GM10266 (cell line): ENCODE data around the gene GLIS1.

ENCODE experiments used
- DNase-seq: peaks from one replicate; pipeline ENCODE4 v3.0.0; 2012; ENCODE audit errors: extremely low spot score
- TF ChIP-seq, protein P1 (sequence below): IDR thresholded peaks from 2 replicates; pipeline ENCODE4 v1.5.1; 2012; ENCODE audit warnings: mild to moderate bottlenecking, low read depth; ENCODE audit not compliant: control insufficient read depth, insufficient read depth; ENCODE audit errors: missing control alignments

Gene GLIS1

GRCh38 chr1:53460211-53460634, 278.7 kb downstream of the GLIS1 start:
- TF ChIP-seq, protein P1, sequence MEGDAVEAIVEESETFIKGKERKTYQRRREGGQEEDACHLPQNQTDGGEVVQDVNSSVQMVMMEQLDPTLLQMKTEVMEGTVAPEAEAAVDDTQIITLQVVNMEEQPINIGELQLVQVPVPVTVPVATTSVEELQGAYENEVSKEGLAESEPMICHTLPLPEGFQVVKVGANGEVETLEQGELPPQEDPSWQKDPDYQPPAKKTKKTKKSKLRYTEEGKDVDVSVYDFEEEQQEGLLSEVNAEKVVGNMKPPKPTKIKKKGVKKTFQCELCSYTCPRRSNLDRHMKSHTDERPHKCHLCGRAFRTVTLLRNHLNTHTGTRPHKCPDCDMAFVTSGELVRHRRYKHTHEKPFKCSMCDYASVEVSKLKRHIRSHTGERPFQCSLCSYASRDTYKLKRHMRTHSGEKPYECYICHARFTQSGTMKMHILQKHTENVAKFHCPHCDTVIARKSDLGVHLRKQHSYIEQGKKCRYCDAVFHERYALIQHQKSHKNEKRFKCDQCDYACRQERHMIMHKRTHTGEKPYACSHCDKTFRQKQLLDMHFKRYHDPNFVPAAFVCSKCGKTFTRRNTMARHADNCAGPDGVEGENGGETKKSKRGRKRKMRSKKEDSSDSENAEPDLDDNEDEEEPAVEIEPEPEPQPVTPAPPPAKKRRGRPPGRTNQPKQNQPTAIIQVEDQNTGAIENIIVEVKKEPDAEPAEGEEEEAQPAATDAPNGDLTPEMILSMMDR = no peak
- no peak for DNase-seq

DNA sequence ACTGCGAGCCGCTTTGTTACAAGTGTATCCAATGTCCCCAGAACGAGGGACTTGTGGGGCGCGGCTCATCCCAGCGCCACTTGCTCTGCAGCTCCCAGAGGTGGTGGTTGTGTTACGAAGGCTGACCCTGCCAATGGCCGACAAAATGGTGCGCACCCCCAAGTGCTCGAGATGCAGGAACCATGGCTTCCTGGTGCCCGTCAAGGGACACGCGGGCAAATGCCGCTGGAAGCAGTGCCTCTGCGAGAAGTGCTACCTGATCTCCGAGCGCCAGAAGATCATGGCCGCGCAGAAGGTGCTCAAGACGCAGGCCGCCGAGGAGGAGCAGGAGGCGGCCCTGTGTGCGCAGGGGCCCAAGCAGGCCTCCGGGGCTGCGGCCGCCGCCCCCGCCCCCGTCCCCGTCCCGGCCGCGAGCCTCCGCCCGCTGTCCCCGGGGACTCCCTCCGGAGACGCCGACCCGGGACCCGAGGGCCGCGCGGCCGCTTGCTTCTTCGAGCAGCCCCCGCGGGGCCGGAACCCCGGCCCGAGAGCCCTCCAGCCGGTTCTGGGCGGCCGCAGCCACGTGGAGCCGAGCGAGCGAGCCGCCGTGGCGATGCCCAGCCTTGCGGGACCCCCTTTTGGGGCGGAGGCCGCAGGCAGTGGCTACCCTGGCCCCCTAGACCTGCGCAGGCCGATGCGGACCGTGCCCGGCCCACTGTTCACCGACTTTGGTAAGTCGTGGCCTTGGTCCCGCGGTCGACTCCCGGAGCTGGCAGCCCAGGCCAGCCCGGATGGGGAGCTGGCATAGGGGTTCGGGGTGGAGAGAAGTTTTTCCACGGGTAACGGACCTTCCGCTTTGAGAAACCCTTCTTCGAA, 279.4 kb downstream of the GLIS1 start, which contains the start of gene DMRTB1:
Gene DMRTB1 (plus strand): TSS at position 79 of the 855 bp plus-strand sequence. CDS start 55 bp downstream, at position 134.
- TF ChIP-seq, protein P1 = no peak
- no peak for DNase-seq

GRCh38 chr1:53458634-53459033, 280.3 kb downstream of the GLIS1 start:
- no peak for DNase-seq
- TF ChIP-seq, protein P1 = no peak
